ENCODE measurements around the gene TMF1.

TMF1 gene

GRCh38 chr3:69081583-69082262, 29.6 kb upstream of the TMF1 start:
- DNase-seq: no peak

GRCh38 chr3:69080233-69080920, 28.2 kb upstream of the TMF1 start, which contains the start of gene UBA3:
Gene UBA3, minus strand, starts transcription at chr3:69080365. Its CDS starts 12 bp downstream, at chr3:69080353.
- DNase-seq: peak; percentile 44 to 93 (median 82)

GRCh38 chr3:69079269-69080159, 27.4 kb upstream of the TMF1 start:
- DNase-seq: peak in 3 of 14 donors; percentile 39 to 71 (median 59)

GRCh38 chr3:69072928-69073327, 20.8 kb upstream of the TMF1 start:
- DNase-seq: no peak

GRCh38 chr3:69066121-69066520, 14.0 kb upstream of the TMF1 start:
- no peak for DNase-seq

GRCh38 chr3:69065318-69065964, 13.3 kb upstream of the TMF1 start:
- no peak for DNase-seq

- no peak for DNase-seq
Measured at GRCh38 chr3:69063636-69064035, 11.5 kb upstream of the TMF1 start.

GRCh38 chr3:69059688-69060087, 7.6 kb upstream of the TMF1 start:
- no peak for DNase-seq

GRCh38 chr3:69058947-69059224, 6.8 kb upstream of the TMF1 start:
- no peak for DNase-seq

- no peak for DNase-seq
Measured at GRCh38 chr3:69058180-69058946, 6.2 kb upstream of the TMF1 start.

- DNase-seq: no peak
Measured at GRCh38 chr3:69052472-69052898, 352 bp upstream of the TMF1 start.

- DNase-seq: no peak
Measured at GRCh38 chr3:69048990-69049389, 3.1 kb downstream of the TMF1 start.

- DNase-seq: no peak
Measured at GRCh38 chr3:69044608-69045007, 7.5 kb downstream of the TMF1 start.

- no peak for DNase-seq
Measured at GRCh38 chr3:69033470-69033869, 18.7 kb downstream of the TMF1 start.

GRCh38 chr3:69032737-69033136, 19.4 kb downstream of the TMF1 start:
- no peak for DNase-seq

GRCh38 chr3:69032142-69032541, 20.0 kb downstream of the TMF1 start:
- no peak for DNase-seq

- no peak for DNase-seq
Measured at GRCh38 chr3:69031635-69032034, 20.5 kb downstream of the TMF1 start.

- no peak for DNase-seq
Measured at GRCh38 chr3:69020857-69021256, 31.3 kb downstream of the TMF1 start.

GRCh38 chr3:69020424-69020823, 31.7 kb downstream of the TMF1 start:
- DNase-seq: no peak

GRCh38 chr3:69016901-69017300, 35.2 kb downstream of the TMF1 start:
- DNase-seq: no peak

- no peak for DNase-seq
Measured at GRCh38 chr3:69016102-69016501, 36.0 kb downstream of the TMF1 start.

GRCh38 chr3:69014022-69014580, 38.0 kb downstream of the TMF1 start:
- DNase-seq: no peak
